Body of pancreas (tissue), 4 donors: ENCODE data around the gene CHST14. TPM values are rescaled to one million over a fixed set of nuclear protein-coding genes. Genes with fewer than 3 reads are reported as not detected.
A peak's percentile ranks its signal among the peaks of the same experiment; 100 is the strongest.

Experiments used
- ATAC-seq: fragments of 150-250 bp; one replicate; pipeline ENCODE4 v1.9.1; 2016
- DNase-seq, 4 donors: peaks; one replicate each; pipeline ENCODE4 v3.0.0-alpha.2; 2019
- H3K27ac ChIP-seq, 4 donors: fragments of 200-600 bp; sonication (generic); 1 replicate in 3 of 4; 2 replicates in 1 of 4; pipeline versions ENCODE4 v1.5.1 to v1.6.1; 2016 to 2019; ENCODE audit warnings: mild to moderate bottlenecking in 1 of 4, mixed read lengths in 1 of 4, moderate library complexity in 1 of 4
- H3K27me3 ChIP-seq, 2 donors: fragments of 200-600 bp; sonication (generic); one replicate each; pipeline ENCODE4 v1.6.0; 2016; ENCODE audit warnings: mild to moderate bottlenecking in 1 of 2
- H3K36me3 ChIP-seq, 2 donors: fragments of 200-600 bp; sonication (generic); replicated peaks in 1 of 2; 2 replicates each; pipeline ENCODE4 v1.5.1; 2016; ENCODE audit warnings: low read depth in 2 of 2; ENCODE audit not compliant: insufficient read depth in 1 of 2
- H3K4me1 ChIP-seq: fragments of 200-600 bp; sonication (generic); one replicate; pipeline ENCODE4 v1.6.0; 2016
- H3K4me3 ChIP-seq, 2 donors: fragments of 200-600 bp; sonication (generic); 1 replicate in 1 of 2; 2 replicates in 1 of 2; pipeline ENCODE4 v1.5.1; 2016 to 2019
- H3K9me3 ChIP-seq, 3 donors: fragments of 200-600 bp; sonication (generic); 1 replicate in 2 of 3; 2 replicates in 1 of 3; pipeline ENCODE4 v1.5.1; 2016
- POLR2A ChIP-seq, 3 donors: fragments of 450-650 bp; IDR thresholded peaks; one replicate each; pipeline ENCODE4 v1.6.1; 2016; ENCODE audit warnings: antibody characterized with exemption in 3 of 3, mild to moderate bottlenecking in 2 of 3
- WGBS, 2 donors: methylation state at CpG; one replicate each; pipeline ENCODE4 v1.1.5; 2017; 5-methylcytosine and 5-hydroxymethylcytosine counted together
- intact Hi-C: fragments of 100-400 bp; cut with DNase I; formaldehyde crosslinking; loops from one replicate; pipeline ENCODE4 v1.15.1; 2023
- total RNA-seq, 2 donors: library from RNA; depleted of rRNA; stranded (reverse); fragments of >200 nt; gene quantifications; one replicate each; pipeline ENCODE4 v1.1.0, GENCODE V29; 2016
- TF ChIP-seq, protein P1 (sequence below), 7 experiments: fragments of 450-650 bp in 4 of 7; fragments of 200-600 bp in 3 of 7; sonication (generic) in 3 of 7; IDR thresholded peaks; one replicate each; pipeline ENCODE4 v1.5.1; 2016 to 2019; ENCODE audit warnings: antibody characterized with exemption in 7 of 7

Gene CHST14
- total RNA-seq, 2 donors from 2014 or later, result 4.7 to 8.6 TPM

DNA sequence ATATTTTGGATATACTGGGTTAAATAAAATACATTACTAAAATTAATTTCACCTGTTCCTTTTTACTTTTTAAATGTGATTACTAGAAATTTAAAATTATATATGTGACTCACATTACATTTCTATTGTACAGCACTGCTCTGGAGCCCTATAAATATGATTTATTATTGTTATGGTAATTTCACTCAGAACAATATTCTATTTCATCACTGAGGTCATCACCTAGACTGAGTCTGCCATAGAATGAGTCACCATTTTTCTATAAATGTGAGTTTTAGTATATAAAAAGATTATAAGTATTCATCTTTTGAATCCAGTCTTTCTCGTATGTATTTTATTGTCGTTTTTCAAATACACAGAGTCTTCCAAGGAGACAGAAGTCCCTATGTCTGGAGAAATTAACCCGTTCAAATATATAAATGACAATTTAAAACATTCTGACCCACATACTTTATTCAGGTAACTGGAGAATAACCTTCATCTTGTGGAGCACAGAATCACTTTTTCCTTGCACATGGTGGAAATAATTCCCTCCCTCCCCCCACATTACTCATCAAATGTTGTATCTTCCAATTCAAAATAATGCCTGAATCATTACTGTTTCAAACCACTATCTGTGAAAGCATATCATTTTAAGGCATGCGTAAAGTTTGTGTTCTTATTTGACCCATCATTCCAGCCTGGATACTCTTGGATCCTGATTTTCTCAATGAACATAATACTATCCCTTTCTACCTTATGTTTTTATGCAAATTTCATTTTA, 30.0 kb downstream of the CHST14 start:
- DNase-seq (no peak), ATAC-seq (no peak)
- Histone ChIP-seq H3K4me1 (no peaks in the 10 kb centered on the region), H3K4me3 (no peak overlapping the region), H3K36me3 (no peaks in the 10 kb centered on the region), H3K9me3 (no peaks in the 10 kb centered on the region), H3K27ac (no peak overlapping the region), H3K27me3 (no peaks in the 10 kb centered on the region)
- TF ChIP-seq, protein P1, sequence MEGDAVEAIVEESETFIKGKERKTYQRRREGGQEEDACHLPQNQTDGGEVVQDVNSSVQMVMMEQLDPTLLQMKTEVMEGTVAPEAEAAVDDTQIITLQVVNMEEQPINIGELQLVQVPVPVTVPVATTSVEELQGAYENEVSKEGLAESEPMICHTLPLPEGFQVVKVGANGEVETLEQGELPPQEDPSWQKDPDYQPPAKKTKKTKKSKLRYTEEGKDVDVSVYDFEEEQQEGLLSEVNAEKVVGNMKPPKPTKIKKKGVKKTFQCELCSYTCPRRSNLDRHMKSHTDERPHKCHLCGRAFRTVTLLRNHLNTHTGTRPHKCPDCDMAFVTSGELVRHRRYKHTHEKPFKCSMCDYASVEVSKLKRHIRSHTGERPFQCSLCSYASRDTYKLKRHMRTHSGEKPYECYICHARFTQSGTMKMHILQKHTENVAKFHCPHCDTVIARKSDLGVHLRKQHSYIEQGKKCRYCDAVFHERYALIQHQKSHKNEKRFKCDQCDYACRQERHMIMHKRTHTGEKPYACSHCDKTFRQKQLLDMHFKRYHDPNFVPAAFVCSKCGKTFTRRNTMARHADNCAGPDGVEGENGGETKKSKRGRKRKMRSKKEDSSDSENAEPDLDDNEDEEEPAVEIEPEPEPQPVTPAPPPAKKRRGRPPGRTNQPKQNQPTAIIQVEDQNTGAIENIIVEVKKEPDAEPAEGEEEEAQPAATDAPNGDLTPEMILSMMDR (IDR thresholded peaks at IDR 0.05), result no peak
- no peak for TF ChIP-seq POLR2A (IDR thresholded peaks at IDR 0.05)
- WGBS, 2 donors, result 70 to 75% methylated on average over 4 of the region's 4 CpGs
- intact Hi-C loops, result no loop called here

DNA sequence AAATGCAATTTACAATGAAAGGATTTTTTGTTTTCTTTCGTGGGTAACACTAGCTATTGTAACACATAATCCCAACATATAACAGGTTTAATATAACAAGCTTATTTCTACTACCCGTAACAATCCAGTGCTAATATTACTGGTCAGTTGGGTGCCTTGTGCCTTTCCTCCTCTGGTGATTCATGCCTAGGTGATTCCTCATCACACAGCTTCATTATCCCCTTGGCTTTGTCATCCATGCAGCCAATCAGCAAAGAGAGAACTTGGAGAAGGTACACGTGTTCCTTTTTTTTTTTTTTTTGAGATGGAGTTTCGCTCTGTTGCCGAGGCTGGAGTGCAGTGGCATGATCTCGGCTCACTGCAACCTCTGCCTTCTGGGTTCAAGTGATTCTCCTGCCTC, 30.7 kb downstream of the CHST14 start:
- Histone ChIP-seq H3K9me3 (no peaks in the 10 kb centered on the region), H3K4me3 (no peak overlapping the region), H3K36me3 (no peaks in the 10 kb centered on the region), H3K27me3 (no peaks in the 10 kb centered on the region), H3K27ac (no peak overlapping the region), H3K4me1 (peaks cover under 1% of the 10 kb centered on the region)
- whole genome bisulfite sequencing, 2 donors, result 75 to 81% methylated on average over 6 of the region's 6 CpGs
- DNase-seq (no peak), ATAC-seq (no peak)
- intact Hi-C loops, result no loop called here
- TF ChIP-seq POLR2A (IDR thresholded peaks at IDR 0.05), result no peak
- TF ChIP-seq, protein P1 (IDR thresholded peaks at IDR 0.05), result no peak

DNA sequence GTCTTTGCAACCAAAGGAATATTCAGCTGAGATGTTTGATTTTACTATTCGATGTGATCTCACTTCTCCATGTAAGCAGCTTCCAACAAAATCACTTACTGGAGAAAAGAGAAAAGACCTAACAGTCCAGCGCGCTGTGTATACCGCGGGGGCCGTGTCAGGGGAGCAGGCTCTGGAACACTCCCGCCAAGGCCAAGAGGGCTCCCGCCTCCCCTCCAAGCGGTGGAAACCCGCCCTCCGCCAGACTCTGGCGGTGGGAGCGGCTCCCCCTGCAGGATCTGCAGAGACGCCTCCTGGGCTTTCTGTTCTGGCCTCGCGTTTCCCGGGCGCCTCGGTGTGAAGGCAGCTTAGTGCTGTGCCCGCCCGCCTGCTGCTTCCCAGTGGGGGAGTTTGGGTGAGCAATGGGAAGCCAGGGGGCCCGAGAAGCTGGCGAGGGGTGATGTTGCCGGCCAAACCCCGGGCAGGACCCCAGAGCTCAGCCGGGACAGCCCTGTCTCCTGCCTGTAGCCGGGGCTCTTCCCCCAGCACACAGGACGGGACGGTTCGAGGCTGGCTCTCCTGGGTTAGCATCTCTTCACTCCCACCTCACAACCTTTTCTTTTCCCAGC, 36.3 kb downstream of the CHST14 start:
- peak; percentile 81 for ATAC-seq
- 4% methylated on average over 12 to 30 of the region's 30 CpGs for WGBS, 2 donors
- peaks cover 23% of the 10 kb centered on the region for H3K4me1 ChIP-seq
- H3K27ac ChIP-seq, result peak overlapping the region in 1 of 4 donors; percentile 40
- H3K27me3 ChIP-seq, result no peaks in the 10 kb centered on the region
- no peaks in the 10 kb centered on the region for H3K9me3 ChIP-seq
- TF ChIP-seq, protein P1 (IDR thresholded peaks at IDR 0.05), result peak; percentile 51 to 83 (median 69)
- no peak for TF ChIP-seq POLR2A (IDR thresholded peaks at IDR 0.05)
- no peak overlapping the region for H3K4me3 ChIP-seq
- intact Hi-C loops, result no loop called here
- H3K36me3 ChIP-seq, result no peaks in the 10 kb centered on the region
- peak; percentile 72 to 88 (median 83) for DNase-seq

DNA sequence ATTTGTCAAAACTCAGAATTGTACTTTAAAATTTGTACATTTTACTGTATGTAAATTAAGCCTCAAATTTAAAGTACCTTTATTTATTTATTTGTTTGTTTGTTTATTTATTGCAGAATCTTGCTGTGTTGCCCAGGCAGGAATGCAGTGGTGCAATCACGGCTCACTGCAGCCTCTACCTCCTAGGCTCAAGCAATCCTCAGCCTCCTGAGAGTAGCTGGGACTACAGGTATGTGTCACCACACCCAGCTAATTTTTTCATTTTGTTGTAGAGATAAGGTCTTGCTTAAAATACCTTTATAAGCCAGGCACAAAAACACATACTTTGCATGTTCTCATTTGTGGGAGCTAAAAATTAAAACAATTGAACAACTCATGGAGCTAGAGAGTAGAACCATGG, 37.4 kb downstream of the CHST14 start:
- Histone ChIP-seq H3K9me3 (no peaks in the 10 kb centered on the region), H3K27me3 (no peaks in the 10 kb centered on the region), H3K27ac (no peak overlapping the region), H3K4me3 (no peak overlapping the region), H3K4me1 (peaks cover 24% of the 10 kb centered on the region), H3K36me3 (no peaks in the 10 kb centered on the region)
- intact Hi-C loops, result no loop called here
- ATAC-seq (no peak), DNase-seq (no peak)
- TF ChIP-seq, protein P1 (IDR thresholded peaks at IDR 0.05), result no peak
- no peak for TF ChIP-seq POLR2A (IDR thresholded peaks at IDR 0.05)
- WGBS, 2 donors, result 94 to 100% methylated on average over 1 of the region's 1 CpG
